Endothelial cell (in vitro differentiated cells): ENCODE measurements around the gene SLA2. TPM values are rescaled to one million over a fixed set of nuclear protein-coding genes. Genes with fewer than 3 reads are reported as not detected.

ENCODE experiments used
- DNase-seq: peaks from one replicate; pipeline ENCODE4 v3.0.0; 2021; ENCODE audit warnings: low spot score
- H3K27ac Mint-ChIP-seq: one replicate; pipeline ENCODE4 v1.8.0; 2021; ENCODE audit warnings: mixed read lengths, inconsistent platforms; ENCODE audit not compliant: unreplicated experiment
- H3K27me3 Mint-ChIP-seq: one replicate; pipeline ENCODE4 v1.8.0; 2021; ENCODE audit warnings: mild to moderate bottlenecking, moderate library complexity, mixed read lengths, inconsistent platforms; ENCODE audit not compliant: unreplicated experiment
- H3K36me3 Mint-ChIP-seq: one replicate; pipeline ENCODE4 v1.8.0; 2021; ENCODE audit warnings: mild to moderate bottlenecking, low read depth, mixed read lengths, inconsistent platforms; ENCODE audit not compliant: unreplicated experiment
- H3K4me1 Mint-ChIP-seq: one replicate; pipeline ENCODE4 v1.8.0; 2021; ENCODE audit warnings: mild to moderate bottlenecking, mixed read lengths, inconsistent platforms; ENCODE audit not compliant: unreplicated experiment
- H3K4me3 Mint-ChIP-seq: one replicate; pipeline ENCODE4 v1.8.0; 2021; ENCODE audit warnings: mild to moderate bottlenecking, mixed read lengths, inconsistent platforms; ENCODE audit not compliant: unreplicated experiment
- H3K9me3 Mint-ChIP-seq: one replicate; pipeline ENCODE4 v1.8.0; 2021; ENCODE audit warnings: mixed read lengths, inconsistent platforms; ENCODE audit not compliant: unreplicated experiment
- CTCF ChIP-seq: fragments of 200-600 bp; sonication (generic); IDR thresholded peaks from one replicate; pipeline ENCODE4 v1.5.0; 2021; ENCODE audit warnings: antibody characterized with exemption; ENCODE audit not compliant: unreplicated experiment
- total RNA-seq: library from RNA; stranded (reverse); fragmentation: NEBNext Ultra II Directional; extraction: Animal tissue kit (Norgen Biotek cat#: 25700); gene quantifications from one replicate; pipeline ENCODE4 v1.2.1, GENCODE V29; 2021; ENCODE audit not compliant: unreplicated experiment

Gene SLA2
- total RNA-seq, 1 donor from 2014 or later, result not detected

GRCh38 chr20:36672991-36673390 lies 27.0 kb upstream of the SLA2 start:
- H3K4me1 Mint-ChIP-seq, result no peaks in the 10 kb centered on the region
- peaks cover 7% of the 10 kb centered on the region for H3K36me3 Mint-ChIP-seq
- H3K27ac Mint-ChIP-seq, result no peak overlapping the region
- H3K4me3 Mint-ChIP-seq, result no peak overlapping the region
- no peaks in the 10 kb centered on the region for H3K9me3 Mint-ChIP-seq
- no peak for DNase-seq
- H3K27me3 Mint-ChIP-seq, result no peaks in the 10 kb centered on the region
- TF ChIP-seq CTCF, result no peak

- H3K9me3 Mint-ChIP-seq, result no peaks in the 10 kb centered on the region
- no peak for TF ChIP-seq CTCF
- DNase-seq, result no peak
- H3K4me3 Mint-ChIP-seq, result no peak overlapping the region
- no peaks in the 10 kb centered on the region for H3K36me3 Mint-ChIP-seq
- H3K27me3 Mint-ChIP-seq, result no peaks in the 10 kb centered on the region
- H3K4me1 Mint-ChIP-seq, result no peaks in the 10 kb centered on the region
- H3K27ac Mint-ChIP-seq, result no peak overlapping the region
These were observed 24.8 kb upstream of the SLA2 start for GRCh38 chr20:36670665-36671357.

- no peak for DNase-seq
- Mint-ChIP-seq H3K4me3 (no peak overlapping the region), H3K27ac (no peak overlapping the region), H3K9me3 (no peaks in the 10 kb centered on the region), H3K4me1 (no peaks in the 10 kb centered on the region), H3K27me3 (no peaks in the 10 kb centered on the region), H3K36me3 (no peaks in the 10 kb centered on the region)
- no peak for TF ChIP-seq CTCF
These were observed 20.3 kb upstream of the SLA2 start for GRCh38 chr20:36666181-36666740.

GRCh38 chr20:36663031-36663430 lies 17.0 kb upstream of the SLA2 start:
- no peaks in the 10 kb centered on the region for H3K4me1 Mint-ChIP-seq
- H3K4me3 Mint-ChIP-seq, result no peak overlapping the region
- TF ChIP-seq CTCF, result no peak
- H3K27ac Mint-ChIP-seq, result no peak overlapping the region
- H3K27me3 Mint-ChIP-seq, result no peaks in the 10 kb centered on the region
- H3K9me3 Mint-ChIP-seq, result no peaks in the 10 kb centered on the region
- peaks cover 3% of the 10 kb centered on the region for H3K36me3 Mint-ChIP-seq
- no peak for DNase-seq

- Mint-ChIP-seq H3K9me3 (no peaks in the 10 kb centered on the region), H3K4me3 (no peak overlapping the region), H3K27ac (no peak overlapping the region), H3K27me3 (no peaks in the 10 kb centered on the region), H3K4me1 (no peaks in the 10 kb centered on the region), H3K36me3 (peaks cover 3% of the 10 kb centered on the region)
- TF ChIP-seq CTCF, result no peak
- no peak for DNase-seq
These were observed 12.3 kb upstream of the SLA2 start for GRCh38 chr20:36658300-36658699.
